Vagina (tissue), 2 donors: ENCODE results near the gene LCN15.

Experiments
- POLR2A ChIP-seq, 2 donors: fragments of 450-650 bp; IDR thresholded peaks; one replicate each; pipeline ENCODE4 v1.6.1; 2017; ENCODE audit warnings: antibody characterized with exemption in 2 of 2, mild to moderate bottlenecking in 2 of 2, moderate library complexity in 2 of 2
- POLR2AphosphoS5 ChIP-seq, 2 donors: sonication (generic); formaldehyde crosslinking; IDR thresholded peaks; one replicate each; pipeline ENCODE4 v1.9.0; 2017; ENCODE audit warnings: antibody characterized with exemption in 2 of 2, mild to moderate bottlenecking in 2 of 2, low read depth in 1 of 2; ENCODE audit not compliant: insufficient read depth in 1 of 2
- TF ChIP-seq, protein P1 (sequence below), 3 experiments: fragments of 450-650 bp in 2 of 3; fragments of 200-600 bp in 1 of 3; sonication (generic) in 1 of 3; IDR thresholded peaks; one replicate each; pipeline ENCODE4 v1.5.1; 2017 to 2019; ENCODE audit warnings: antibody characterized with exemption in 3 of 3, mild to moderate bottlenecking in 2 of 3, moderate library complexity in 2 of 3

DNA sequence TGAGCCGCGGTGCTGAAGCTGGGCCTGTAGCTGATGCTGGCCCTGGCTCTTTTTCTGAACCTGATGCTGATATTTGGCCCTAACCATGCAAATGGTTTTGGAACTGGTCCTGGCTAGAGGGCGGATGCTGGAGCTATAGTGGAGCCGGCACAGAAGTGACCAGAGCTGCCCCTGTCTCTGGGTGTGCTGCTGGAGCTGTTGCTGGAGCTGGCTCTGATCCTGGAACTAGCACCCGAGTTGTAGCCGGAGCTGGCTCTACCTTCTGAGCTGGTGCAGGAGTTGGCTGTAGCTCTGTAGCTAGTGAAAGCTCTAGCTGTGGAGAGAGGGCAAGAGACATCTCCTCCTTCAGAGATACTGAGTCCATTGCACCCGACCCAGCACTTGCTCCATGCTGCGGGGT is 34.4 kb downstream of the LCN15 start:
- TF ChIP-seq, protein P1, sequence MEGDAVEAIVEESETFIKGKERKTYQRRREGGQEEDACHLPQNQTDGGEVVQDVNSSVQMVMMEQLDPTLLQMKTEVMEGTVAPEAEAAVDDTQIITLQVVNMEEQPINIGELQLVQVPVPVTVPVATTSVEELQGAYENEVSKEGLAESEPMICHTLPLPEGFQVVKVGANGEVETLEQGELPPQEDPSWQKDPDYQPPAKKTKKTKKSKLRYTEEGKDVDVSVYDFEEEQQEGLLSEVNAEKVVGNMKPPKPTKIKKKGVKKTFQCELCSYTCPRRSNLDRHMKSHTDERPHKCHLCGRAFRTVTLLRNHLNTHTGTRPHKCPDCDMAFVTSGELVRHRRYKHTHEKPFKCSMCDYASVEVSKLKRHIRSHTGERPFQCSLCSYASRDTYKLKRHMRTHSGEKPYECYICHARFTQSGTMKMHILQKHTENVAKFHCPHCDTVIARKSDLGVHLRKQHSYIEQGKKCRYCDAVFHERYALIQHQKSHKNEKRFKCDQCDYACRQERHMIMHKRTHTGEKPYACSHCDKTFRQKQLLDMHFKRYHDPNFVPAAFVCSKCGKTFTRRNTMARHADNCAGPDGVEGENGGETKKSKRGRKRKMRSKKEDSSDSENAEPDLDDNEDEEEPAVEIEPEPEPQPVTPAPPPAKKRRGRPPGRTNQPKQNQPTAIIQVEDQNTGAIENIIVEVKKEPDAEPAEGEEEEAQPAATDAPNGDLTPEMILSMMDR (IDR thresholded peaks at IDR 0.05): no peak
- TF ChIP-seq POLR2A (IDR thresholded peaks at IDR 0.05) (no peak), POLR2AphosphoS5 (IDR thresholded peaks at IDR 0.05; ENCODE audit: insufficient read depth in 1 of 2, low read depth in 1 of 2) (no peak)
